ENCODE results near the gene KCTD1. TPM values are rescaled to one million over a fixed set of nuclear protein-coding genes. Genes with fewer than 3 reads are reported as not detected.

Gene KCTD1
- total and polyA plus RNA-seq, 2 of the 4 experiments (the other 2 are of a cell fraction): 5.0 to 5.8 TPM

GRCh38 chr18:26459884-26460283 is 88.5 kb downstream of the KCTD1 start:
- Histone ChIP-seq H3K9ac (ENCODE audit: low read depth, low read length) (no peak overlapping the region), H2AK9ac (replicated peaks; ENCODE audit: low read depth, low read length, poor library complexity) (no peak overlapping the region), H3K4me2 (ENCODE audit: low read depth, low read length) (no peak overlapping the region), H3K9me3 (ENCODE audit: control insufficient read depth, insufficient read depth, low read length) (no peaks in the 10 kb centered on the region), H3K4me1 (ENCODE audit: control insufficient read depth, insufficient read depth, low read length) (peaks cover 9% of the 10 kb centered on the region), H3K27ac (ENCODE audit: insufficient read depth, low read length) (no peak overlapping the region), H2BK120ac (ENCODE audit: low read depth, low read length) (no peak overlapping the region; the same call in 1 of the 2 replicates), H3K18ac (ENCODE audit: low read depth, low read length) (no peak overlapping the region), H3K23ac (ENCODE audit: low read depth, low read length) (no peak overlapping the region), H3K56ac (ENCODE audit: extremely low read depth, insufficient read depth, low read length) (no peak overlapping the region), H3K36me3 (ENCODE audit: control insufficient read depth, insufficient read depth, low read length) (peaks cover 7% of the 10 kb centered on the region), H2AK5ac (ENCODE audit: low read depth, low read length) (no peak overlapping the region), H3K4ac (ENCODE audit: low read depth, low read length) (no peak overlapping the region), H2BK15ac (ENCODE audit: low read depth, low read length) (no peak overlapping the region), H2BK20ac (ENCODE audit: low read depth, low read length) (no peak overlapping the region), H2BK5ac (ENCODE audit: low read depth, low read length, poor library complexity, severe bottlenecking) (no peak overlapping the region), H2AFZ (replicated peaks; ENCODE audit: low read length, poor library complexity) (no peak overlapping the region), H4K20me1 (ENCODE audit: insufficient read depth, low read length) (no peaks in the 10 kb centered on the region), H4K8ac (ENCODE audit: low read depth in 2 of 2, low read length in 2 of 2) (no peak overlapping the region), H3K27me3 (ENCODE audit: control insufficient read depth, insufficient read depth, low read length) (no peaks in the 10 kb centered on the region), H3K14ac (replicated peaks; ENCODE audit: low read depth, low read length) (no peak overlapping the region), H4K5ac (ENCODE audit: low read depth, low read length) (no peak overlapping the region), H3K9me1 (ENCODE audit: insufficient read depth, low read length) (peaks cover 14% of the 10 kb centered on the region), H3K79me1 (ENCODE audit: low read depth in 1 of 2, low read length in 2 of 2) (no peaks in the 10 kb centered on the region), H4K91ac (ENCODE audit: insufficient read depth, low read depth, low read length) (no peak overlapping the region), H3K4me3 (ENCODE audit: insufficient read depth, low read depth, low read length) (no peak overlapping the region)
- TF ChIP-seq CHD1 (IDR thresholded peaks at IDR 0.05; ENCODE audit: low read depth, low read length) (no peak), POLR2A (IDR thresholded peaks at IDR 0.05; ENCODE audit: low read depth, low read length) (no peak), FOS (IDR thresholded peaks at IDR 0.05; ENCODE audit: low read depth, low read length) (no peak), MAZ (IDR thresholded peaks at IDR 0.05; ENCODE audit: borderline replicate concordance, low read depth, low read length) (no peak), RFX5 (IDR thresholded peaks at IDR 0.05; ENCODE audit: low read depth, low read length) (no peak), USF2 (IDR thresholded peaks at IDR 0.05; ENCODE audit: low read depth, low read length) (no peak), RAD21 (IDR thresholded peaks at IDR 0.05; ENCODE audit: low read length) (no peak), NFE2L2 (IDR thresholded peaks at IDR 0.05; ENCODE audit: low read depth, low read length) (no peak), MAFK (IDR thresholded peaks at IDR 0.05; ENCODE audit: low read depth, low read length) (no peak), ELK1 (IDR thresholded peaks at IDR 0.05; ENCODE audit: borderline replicate concordance, low read depth, low read length) (no peak), CEBPB (IDR thresholded peaks at IDR 0.05; ENCODE audit: low read depth, low read length) (no peak), CTCF (conservative IDR thresholded peaks at IDR 0.05; ENCODE audit: low read depth, low read length) (no peak), BHLHE40 (IDR thresholded peaks at IDR 0.05; ENCODE audit: low read depth, low read length) (no peak), SMC3 (IDR thresholded peaks at IDR 0.05; ENCODE audit: low read depth, low read length) (no peak), RCOR1 (IDR thresholded peaks at IDR 0.05; ENCODE audit: insufficient replicate concordance, low read length) (no peak), MXI1 (IDR thresholded peaks at IDR 0.05; ENCODE audit: borderline replicate concordance, low read depth, low read length) (no peak)
- no peak for DNase-seq
- intact Hi-C loops (cut with micrococcal nuclease) (no loop called here), dilution Hi-C loops (cut with HindIII; ENCODE audit: low sequenced_read_pairs, unreplicated experiment) (no loop called here), in situ Hi-C loops (cut with MboI; ENCODE audit: low sequenced_read_pairs) (no loop called here)
- BruUV-seq (replicated peaks): no TSS peak
- no peak for ATAC-seq (ENCODE audit: low read depth)
- POLR2A ChIA-PET (ENCODE audit: unreplicated experiment): no interaction called here
- CTCF ChIA-PET: no interaction called here
- no CpG with 5 or more reads among the region's 3 CpGs for WGBS, 2 experiments (ENCODE audit: extremely low coverage in 2 of 2, insufficient read length in 1 of 2)
